ENCODE data around the gene TRPC6.

DNA sequence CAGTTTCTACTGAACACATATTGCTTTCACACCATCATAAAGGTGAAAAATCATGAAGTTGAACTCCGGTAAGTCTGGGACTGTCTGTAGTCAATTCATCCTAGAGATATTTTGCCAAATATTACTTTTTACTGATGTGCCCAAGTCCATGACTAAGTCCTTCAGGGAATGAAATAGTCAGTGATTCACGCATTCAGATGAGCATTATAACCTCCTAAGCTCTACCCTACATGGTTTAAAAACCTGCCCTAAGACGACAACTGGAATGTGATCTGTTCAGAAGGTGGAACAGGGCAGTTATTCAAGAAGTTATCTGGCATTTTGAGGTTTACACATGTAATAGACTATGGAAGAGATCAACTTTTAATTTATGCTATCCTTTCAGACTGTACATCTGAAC, 125.6 kb downstream of the TRPC6 start:
- TF ChIP-seq, protein P1, sequence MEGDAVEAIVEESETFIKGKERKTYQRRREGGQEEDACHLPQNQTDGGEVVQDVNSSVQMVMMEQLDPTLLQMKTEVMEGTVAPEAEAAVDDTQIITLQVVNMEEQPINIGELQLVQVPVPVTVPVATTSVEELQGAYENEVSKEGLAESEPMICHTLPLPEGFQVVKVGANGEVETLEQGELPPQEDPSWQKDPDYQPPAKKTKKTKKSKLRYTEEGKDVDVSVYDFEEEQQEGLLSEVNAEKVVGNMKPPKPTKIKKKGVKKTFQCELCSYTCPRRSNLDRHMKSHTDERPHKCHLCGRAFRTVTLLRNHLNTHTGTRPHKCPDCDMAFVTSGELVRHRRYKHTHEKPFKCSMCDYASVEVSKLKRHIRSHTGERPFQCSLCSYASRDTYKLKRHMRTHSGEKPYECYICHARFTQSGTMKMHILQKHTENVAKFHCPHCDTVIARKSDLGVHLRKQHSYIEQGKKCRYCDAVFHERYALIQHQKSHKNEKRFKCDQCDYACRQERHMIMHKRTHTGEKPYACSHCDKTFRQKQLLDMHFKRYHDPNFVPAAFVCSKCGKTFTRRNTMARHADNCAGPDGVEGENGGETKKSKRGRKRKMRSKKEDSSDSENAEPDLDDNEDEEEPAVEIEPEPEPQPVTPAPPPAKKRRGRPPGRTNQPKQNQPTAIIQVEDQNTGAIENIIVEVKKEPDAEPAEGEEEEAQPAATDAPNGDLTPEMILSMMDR (IDR thresholded peaks at IDR 0.05; ENCODE audit: borderline replicate concordance, extremely low read depth, low read length, poor library complexity, severe bottlenecking) = no peak
- TF ChIP-seq EZH2 (IDR thresholded peaks at IDR 0.05; ENCODE audit: borderline replicate concordance, low read depth, low read length, severe bottlenecking) = no peak

Measured in DND-41 (cell line).